HG02938 (cell line): ENCODE results near the gene SGK1.
A peak's percentile ranks its signal among the peaks of the same experiment; 100 is the strongest.

Experiments
- ATAC-seq: cut with Tn5 transposase; IDR thresholded peaks from one replicate; pipeline ENCODE4 v1.9.1; 2021; ENCODE audit warnings: mild to moderate bottlenecking, moderate library complexity; ENCODE audit not compliant: unreplicated experiment

The SGK1 gene

DNA sequence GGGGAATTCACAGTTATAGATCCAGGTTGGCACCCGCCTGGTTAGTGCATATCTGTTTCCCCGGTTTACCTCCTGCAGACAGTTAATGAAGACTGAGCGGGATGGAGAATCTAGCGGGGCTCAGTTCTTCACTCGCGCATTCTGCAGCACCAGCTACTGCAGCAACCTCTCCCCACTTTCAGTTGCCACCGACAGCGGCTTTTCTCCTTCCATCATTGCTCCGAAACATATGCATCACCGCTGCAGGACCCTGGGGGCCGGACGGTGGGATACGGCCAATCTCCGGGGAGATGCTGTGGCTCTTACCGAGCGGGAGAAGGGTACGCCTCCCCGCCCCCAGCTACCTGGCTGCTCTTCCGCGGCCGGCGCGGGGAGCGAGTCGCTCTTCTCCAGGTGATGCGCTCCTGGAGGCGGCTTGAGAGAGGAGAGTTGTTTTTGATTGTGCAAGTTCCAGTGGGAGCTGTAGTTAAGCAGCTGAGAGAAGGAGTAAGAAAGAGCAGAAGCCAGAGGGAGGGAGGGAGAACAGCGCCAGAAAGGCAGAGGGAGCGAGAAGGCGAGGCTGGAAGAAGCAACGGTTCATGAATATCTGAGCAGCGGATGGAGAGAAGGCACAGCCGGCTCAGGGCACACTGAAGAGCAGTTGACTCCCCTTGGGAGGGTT lies at the start of gene SGK1:
SGK1 (minus strand) TSS at position 642 of the 661 bp plus-strand sequence. CDS start 652 bp downstream, outside the sequence.
- peak; percentile 48 for ATAC-seq

DNA sequence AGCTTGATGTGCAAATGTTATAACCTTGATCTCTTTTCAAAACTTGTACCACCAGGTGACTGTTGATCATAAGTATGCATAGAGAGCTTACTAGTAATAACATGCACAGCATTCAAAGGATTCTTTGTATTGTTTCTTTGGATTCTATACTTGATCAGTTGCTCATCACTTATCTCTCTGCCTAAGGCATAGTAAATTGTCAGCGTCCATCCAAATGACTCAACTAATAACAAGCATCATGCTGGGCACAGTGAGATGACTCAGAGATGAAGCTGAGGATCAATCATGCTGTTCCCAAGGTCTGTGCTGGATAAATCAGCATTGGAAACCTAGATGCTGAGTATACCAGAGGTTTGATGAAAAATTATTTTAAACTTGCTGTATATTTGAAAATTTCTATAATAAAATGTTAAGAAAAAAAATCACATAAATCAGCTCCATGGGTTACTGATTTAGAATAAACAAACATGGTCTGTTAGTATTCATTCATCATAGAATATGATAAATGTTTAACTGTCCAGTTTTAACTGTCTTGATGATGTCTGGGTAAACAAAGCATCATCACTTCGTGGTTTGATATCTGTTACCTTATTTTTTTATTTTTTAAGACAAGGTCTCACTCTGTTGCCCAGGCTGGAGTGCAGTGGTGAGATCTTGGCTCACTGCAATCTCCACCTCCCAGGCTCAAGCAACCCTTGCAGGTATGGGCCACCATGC lies 45.6 kb upstream of the SGK1 start:
- ATAC-seq: no peak

GRCh38 chr6:134361011-134361410 lies 43.1 kb upstream of the SGK1 start:
- ATAC-seq: no peak

GRCh38 chr6:134359302-134359701 lies 41.4 kb upstream of the SGK1 start:
- ATAC-seq: no peak

DNA sequence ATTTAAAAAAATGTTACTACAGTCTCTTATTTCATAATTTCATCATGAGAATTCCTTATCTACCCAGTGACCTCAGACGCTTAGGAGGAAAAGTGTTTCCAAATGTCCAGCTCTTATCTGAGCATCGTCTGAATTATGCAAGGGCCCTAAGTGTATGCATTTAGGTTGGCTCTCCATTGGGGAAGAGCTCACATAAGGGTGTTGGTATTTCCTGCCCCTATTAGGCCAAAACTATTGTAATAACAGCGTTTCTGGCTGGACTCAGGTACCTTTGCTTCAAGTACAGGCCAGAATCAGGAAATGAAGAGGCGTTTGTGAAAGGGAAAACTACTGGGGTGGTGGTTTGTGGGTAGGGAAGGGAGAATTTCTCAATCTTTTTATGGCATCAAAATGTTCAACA lies 40.4 kb upstream of the SGK1 start:
- no peak for ATAC-seq

- ATAC-seq: no peak
Measured at GRCh38 chr6:134357022-134357487, 39.1 kb upstream of the SGK1 start.

GRCh38 chr6:134356405-134356804 lies 38.5 kb upstream of the SGK1 start:
- ATAC-seq: no peak

- ATAC-seq: no peak
Measured at GRCh38 chr6:134352786-134353480, 35.0 kb upstream of the SGK1 start.

GRCh38 chr6:134351615-134352474 lies 33.9 kb upstream of the SGK1 start:
- no peak for ATAC-seq

GRCh38 chr6:134347885-134348805 lies 30.2 kb upstream of the SGK1 start:
- ATAC-seq: no peak

- no peak for ATAC-seq
Measured at GRCh38 chr6:134346932-134347545, 29.1 kb upstream of the SGK1 start.

- no peak for ATAC-seq
Measured at GRCh38 chr6:134345789-134346188, 27.9 kb upstream of the SGK1 start.

DNA sequence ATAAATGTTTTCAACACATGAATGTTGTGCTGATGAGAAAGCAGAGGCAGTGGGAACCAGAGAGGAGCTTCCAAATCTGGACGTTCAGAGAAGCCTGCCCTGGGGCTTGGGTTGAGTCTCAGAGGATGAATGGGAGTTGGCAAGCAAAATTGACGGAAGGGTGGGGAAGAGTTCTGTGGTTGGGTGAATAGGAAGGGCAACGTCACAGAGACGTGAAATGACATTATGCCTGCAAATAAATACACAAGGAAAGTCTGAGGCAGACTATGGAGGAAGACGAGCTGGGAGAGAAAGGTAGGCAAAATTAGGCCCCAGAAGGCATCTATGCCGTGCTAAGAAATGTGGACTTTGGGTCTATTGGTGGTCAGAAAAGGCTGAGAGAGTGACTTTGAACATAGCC lies 25.2 kb upstream of the SGK1 start:
- no peak for ATAC-seq

DNA sequence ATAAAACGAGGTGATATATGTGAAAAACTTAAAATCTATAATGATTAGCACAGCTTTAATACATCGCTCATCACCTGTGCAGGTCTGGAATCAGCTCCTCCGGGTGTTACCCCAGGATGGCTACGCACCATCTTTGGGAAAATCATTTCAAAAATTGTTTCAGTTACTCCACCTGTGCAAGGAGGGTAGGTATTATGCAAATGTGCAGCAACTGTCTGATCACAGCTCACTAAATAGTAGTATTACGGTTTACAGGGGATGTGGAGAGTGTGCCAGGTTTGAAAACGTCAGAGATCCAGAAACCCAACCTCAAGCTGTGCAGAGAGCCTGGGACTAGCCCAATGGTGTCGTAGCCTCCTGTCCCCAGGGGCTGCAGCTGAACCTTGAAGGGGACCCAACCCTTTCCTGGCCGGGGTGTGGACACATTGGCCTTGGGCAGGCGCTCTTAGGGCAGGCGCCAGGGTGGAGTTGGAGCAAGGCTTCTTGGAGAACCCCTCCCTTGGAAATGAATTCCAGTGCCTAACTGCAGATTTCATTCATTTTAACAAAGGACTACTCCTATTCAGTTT lies 24.2 kb upstream of the SGK1 start:
- ATAC-seq: no peak

- no peak for ATAC-seq
Measured at GRCh38 chr6:134340179-134340975, 22.5 kb upstream of the SGK1 start.

GRCh38 chr6:134339216-134339615 lies 21.3 kb upstream of the SGK1 start:
- ATAC-seq: no peak

DNA sequence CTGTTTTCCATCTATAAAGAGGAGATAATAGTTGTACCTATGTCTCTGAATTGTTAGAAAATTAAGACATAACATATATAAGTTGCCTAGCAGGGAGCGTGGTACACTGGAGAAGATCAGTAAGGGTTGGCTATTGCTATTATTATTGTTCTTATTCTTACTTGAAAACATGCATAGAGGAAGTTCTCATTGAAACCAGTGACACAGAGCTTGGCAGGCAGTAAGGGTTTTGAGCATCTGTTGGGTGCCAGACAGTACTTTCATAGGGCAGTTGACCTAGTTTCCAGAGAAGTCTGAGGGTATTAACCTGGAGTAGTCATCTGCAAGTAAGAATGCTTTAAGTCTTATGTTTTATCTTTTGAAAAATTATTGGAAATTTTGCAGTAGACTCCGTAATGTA lies 13.3 kb upstream of the SGK1 start:
- no peak for ATAC-seq

- no peak for ATAC-seq
Measured at GRCh38 chr6:134330555-134330954, 12.6 kb upstream of the SGK1 start.
